PFSK-1 (cell line): Measurements from ENCODE around the gene CCDC33.

Experiments used
- POLR2AphosphoS5 ChIP-seq: IDR thresholded peaks from 2 replicates; pipeline ENCODE4 v1.6.1; 2012; ENCODE audit warnings: low read depth, mild to moderate bottlenecking, control low read depth, low read length, moderate library complexity
- TAF1 ChIP-seq: IDR thresholded peaks from 2 replicates; pipeline ENCODE4 v1.6.1; 2012; ENCODE audit warnings: low read length, control low read depth, borderline replicate concordance; ENCODE audit not compliant: insufficient read depth

DNA sequence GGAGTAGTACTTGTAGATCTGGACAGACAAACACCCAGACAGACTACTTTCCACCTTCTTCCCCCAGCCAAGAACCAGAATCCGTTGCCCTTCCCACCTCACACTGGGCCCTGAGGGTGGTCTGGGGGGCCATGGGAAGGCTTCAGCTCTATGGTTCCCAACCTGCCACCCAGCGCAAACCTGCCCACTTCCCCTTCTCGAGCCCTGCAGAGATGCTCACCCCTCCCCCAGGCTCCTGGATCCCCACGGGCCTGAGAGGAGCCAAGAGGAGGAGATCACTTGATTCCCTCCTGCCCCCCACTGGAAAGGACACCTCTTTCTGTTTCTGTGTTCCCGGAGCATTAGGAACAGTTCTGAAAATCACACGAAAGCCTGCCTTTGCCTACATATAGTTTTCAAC lies 42.2 kb upstream of the CCDC33 start:
- TF ChIP-seq TAF1 (no peak), POLR2AphosphoS5 (no peak)
